ENCODE results near the gene ZNRF2.
A peak's percentile ranks its signal among the peaks of the same experiment; 100 is the strongest.
"Not testable (repeated sequence)": the region's sequence is repeated elsewhere in the genome, so short reads cannot be mapped to it uniquely, and the experiment has no call there.

Gene ZNRF2

DNA sequence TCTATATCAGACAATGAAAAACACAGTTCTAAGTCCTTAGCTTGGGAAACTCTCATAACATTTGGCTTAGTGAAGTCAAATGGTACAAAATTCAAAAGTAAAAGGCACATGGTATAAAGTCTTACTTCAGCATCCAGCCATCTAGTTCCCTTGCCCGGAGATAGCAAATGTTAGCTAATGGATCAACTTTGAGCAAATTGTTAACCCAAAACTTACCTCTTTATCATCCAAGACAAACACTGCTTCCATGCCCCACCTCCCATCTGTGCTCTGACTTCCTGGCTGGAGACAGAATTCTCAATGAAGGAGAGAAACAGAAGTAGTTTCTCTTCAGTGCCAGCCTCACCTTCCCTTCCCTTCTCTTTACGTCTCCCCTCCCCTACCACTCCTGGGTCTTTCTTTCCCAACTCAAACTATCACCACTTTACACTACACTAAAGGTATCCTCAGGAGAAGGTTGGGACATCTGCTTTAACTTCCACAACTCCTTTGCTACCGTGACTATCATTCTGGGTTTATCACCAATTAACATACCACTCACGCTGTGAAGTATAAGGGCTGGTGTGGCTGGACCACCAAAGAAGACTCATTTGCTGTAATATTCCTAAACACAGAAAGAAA is 21.2 kb upstream of the ZNRF2 start:
- DNase-seq (ENCODE audit: low read depth): no peak

DNA sequence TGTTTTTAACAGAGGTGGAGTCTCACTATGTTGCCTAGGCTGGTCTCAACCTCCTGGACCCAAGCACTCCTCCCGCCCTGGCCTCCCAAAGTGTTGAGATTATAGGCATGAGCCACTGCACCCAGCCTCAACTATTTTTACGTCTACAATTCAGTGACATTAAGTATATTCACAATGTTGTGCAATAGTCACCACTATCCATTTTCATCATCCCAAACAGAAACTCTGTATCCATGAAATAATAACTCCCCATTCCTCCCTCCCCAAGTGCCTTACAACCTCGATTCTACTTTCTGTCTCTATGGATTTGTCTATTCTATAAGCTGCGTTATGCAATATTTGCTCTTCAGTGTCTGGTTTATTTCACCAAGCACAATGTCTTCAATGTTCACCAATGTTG is 20.3 kb upstream of the ZNRF2 start:
- DNase-seq (ENCODE audit: low read depth): no peak

DNA sequence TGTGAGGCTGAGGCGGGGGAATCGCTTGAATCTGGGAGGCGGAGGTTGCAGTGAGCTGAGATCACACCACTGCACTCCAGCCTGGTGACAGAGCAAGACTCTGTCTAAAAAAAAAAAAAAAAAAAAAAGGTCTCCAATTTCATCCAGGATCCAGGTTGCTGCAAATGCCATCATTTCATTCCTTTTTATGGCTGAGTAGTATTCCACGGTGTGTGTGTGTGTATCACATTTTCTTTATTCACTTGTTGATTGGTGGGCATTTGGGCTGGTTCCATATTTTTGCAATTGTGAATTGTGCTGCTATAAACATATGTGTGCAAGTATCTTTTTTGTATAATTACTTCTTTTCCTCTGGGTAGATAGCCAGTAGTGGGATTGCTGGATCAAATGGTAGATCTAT is 19.2 kb upstream of the ZNRF2 start:
- DNase-seq (ENCODE audit: low read depth): not testable (repeated sequence)

DNA sequence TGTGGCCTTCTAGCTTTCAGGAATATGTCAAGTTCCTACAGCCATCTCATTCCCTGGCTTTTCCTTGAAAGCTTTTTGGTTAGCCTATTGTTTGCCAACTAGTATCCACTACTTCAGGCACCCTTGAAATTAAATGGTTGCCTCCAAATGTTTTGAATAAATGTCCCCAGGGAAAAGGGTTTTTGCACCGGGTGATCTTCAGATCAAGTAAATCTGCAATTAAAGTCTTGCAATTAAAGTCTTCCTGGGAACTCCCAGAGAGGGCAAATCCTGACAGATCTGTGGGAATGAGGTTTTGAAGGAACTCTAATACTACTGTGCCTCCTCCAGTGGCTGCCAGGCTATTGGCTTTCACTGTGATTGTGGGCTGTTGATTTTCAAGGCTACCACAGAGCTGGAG is 17.7 kb upstream of the ZNRF2 start:
- no peak for DNase-seq (ENCODE audit: low read depth)

DNA sequence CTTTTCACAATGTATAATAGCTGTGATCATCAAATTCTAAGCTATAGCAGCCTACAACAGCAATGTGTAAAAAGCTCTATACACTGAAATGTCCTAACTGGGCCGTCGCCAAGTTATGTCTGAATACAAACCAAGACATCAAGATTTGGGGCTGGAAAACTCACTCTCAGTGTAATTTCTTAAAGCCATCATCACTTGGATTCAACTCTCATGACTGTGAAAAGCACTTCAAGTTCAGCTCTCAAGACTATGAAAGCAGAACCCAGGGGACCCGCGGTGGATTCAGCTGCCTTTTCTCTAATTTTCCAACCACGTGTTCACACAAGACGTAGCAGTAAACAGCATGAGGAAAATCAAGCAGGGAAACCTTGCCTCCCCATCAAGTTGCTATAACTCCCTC is 15.8 kb upstream of the ZNRF2 start:
- no peak for DNase-seq (ENCODE audit: low read depth)

DNA sequence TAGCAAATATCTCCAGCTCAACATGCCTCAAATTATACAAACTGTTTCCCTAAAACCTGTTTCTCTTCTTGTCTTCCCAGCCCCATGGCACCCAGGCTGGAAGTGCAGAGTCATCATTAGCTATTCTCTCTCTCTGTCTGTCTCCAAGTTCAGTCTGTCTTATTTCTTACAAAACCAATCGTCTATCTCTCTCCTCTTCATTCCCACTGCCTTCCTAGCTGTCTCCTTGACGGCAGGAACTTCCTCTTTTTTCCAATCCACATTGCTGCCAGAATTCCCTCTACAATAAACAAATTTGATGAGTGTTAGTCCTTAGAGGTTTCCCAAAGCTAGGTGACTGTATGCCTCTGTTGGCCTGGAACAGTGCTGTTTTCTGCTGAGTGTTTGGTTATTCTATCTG is 14.9 kb upstream of the ZNRF2 start:
- no peak for DNase-seq (ENCODE audit: low read depth)

DNA sequence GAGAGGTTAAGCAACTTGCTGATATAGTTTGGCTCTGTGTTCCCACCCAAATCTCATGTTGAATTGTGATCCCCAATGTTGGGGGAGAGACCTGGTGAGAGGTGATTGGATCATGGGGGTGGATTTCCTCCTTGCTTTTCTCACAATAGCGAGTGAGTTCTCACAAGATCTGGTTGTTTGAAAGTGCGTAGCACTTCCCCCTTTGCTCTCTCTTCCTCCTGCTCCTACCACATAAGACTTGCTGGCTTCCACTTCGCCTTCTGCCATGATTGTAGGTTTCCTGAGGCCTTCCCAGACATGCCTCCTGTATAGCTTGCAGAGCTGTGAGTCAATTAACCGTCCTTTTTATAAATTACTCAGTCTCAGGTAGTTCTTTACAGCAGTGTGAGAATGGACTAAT is 13.5 kb upstream of the ZNRF2 start:
- no peak for DNase-seq (ENCODE audit: low read depth)

DNA sequence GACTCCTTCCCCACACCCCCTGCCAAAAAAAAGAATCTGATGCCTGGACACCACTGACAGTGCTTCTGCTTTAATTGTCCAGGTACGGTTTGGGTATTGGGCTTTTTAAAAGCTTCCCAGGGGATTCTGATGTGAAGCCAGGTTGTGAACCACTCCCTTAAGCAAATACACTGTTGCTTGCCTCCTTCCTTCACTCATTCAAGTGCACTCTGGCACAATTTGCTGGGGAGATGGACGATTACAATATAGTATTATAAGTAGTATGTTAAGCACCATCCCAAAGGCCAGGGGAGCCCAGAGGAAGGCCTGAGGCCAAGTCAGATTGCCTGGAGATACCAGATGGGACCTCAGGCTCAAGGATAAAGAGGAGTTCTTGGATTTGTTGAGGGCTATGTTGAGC is 12.3 kb upstream of the ZNRF2 start:
- DNase-seq (ENCODE audit: low read depth): no peak

DNA sequence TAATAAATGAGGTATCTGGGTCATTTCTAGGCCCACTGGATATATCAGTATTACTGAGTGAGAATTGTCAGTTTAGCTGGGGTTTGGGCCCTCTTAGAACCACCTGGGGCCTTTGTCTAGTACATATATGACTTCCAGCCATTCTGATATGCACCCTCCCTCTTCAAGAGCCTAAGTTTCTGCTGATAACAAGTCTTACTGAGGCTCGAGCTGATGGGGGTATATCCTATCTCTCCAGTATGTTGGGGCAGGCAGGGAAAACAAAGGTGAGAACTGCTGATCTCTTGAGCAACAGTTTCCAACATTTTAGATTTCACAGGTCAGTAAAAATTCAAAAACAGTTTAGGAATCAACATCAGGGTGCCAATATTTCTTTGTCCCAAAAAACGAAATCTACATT is 10.8 kb upstream of the ZNRF2 start:
- no peak for DNase-seq (ENCODE audit: low read depth)

DNA sequence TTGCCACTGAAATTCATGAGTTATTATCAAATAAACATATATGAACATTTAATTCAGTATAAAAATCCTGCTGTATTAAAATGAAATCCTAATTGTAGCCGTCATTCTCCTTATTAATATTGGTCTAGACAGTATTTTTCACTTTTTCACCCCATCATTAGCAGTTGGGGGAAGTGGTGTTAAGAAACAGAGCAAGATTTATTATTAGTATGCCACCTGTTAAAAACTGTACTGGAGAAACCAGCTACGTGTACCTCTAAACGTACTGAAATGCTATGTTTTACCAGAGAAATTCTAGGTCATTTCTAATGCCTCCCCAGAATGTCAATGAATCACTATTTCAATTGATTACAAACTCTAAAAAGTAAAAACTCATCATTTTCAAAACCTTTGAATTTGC is 9.8 kb upstream of the ZNRF2 start:
- no peak for DNase-seq (ENCODE audit: low read depth)

DNA sequence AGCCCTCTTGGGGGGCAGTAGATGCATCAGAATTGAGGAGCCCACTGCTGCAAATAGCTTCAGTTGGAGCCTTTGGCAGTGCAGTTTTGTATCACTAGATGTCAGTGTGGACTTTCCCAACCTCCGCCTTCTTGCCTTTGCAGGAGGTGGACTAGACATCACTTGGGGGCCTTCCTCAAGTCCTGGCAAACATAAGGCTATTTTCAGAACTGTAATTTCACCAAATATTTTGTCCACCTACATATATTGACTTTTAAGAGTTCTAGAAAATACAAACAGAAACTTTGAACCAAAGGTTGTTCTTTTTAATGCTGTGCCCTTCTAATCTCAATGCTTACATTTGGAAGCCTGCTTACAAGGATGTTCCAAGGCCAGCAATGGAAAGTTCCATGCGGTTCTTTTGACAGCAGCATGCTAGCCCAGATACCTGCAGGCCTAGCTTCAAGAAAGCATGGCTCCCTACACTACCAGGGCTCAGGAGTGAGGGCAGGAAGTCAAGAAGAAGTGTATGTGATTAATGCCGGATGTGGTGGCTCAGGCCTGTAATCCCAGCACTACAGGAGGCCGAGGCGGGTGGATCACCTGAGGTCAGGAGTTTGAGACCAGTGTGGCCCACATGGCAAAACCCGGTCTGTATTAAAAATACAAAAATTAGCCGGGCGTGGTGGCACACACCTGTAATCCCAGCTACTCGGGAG is 8.0 kb upstream of the ZNRF2 start:
- peak; percentile 22 for DNase-seq (ENCODE audit: low read depth)

DNA sequence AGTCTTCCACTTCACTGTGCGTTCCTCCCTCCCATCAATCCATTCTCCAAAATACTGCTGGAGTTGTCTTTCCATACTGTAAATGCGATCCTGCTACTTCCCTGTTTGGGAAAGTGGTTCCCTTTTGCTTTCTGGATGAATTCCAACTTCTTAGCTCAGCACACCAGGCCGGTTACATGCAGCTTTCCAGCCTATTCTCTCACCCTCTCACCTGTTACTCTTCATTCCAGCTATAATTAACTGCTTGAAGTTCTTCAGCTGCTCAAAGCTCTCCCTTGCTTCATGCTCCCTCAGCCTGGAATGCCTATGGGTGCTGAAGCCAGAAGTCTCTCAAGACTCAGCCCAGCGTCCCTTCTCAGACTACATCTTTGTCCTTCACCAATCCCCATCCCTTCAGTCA is 6.0 kb upstream of the ZNRF2 start:
- DNase-seq (ENCODE audit: low read depth): no peak

DNA sequence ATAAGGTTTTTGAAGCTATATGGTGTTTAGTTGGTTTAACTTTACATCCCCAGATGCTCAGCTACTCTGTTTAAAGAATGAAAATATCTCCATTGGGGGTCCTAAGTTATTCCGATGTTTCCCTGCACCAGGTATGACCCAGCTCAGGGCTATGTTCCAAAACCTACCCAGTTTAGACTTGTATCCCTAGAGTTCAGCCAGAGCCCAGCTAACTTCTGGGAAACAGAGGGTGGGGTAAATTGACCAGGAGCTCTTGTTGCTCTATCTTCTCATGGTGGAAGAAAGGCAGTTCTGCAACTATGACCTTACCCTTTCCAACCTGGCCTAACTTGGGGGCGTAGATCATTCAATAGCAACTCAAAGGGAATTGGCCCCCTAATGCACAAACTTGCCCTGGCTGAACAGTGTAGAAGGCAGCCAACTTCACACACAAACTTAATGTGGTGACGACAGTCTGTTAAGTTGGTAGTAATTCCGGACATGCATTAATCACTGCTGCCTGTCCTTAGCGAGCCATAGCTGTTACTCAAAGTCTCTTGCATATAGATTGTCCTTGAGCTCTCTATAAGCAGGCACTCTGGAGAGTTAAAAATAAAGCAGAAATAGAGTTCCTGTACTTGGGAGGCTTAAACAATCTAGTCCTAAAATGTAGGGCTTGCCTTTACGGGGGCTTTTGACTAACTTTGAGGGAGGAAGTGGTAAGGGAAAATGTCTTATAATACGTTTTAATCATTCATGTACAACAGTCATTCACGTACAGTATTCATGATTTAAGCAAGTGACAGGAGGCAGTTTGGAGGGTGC is 5.3 kb upstream of the ZNRF2 start:
- no peak for DNase-seq (ENCODE audit: low read depth)

DNA sequence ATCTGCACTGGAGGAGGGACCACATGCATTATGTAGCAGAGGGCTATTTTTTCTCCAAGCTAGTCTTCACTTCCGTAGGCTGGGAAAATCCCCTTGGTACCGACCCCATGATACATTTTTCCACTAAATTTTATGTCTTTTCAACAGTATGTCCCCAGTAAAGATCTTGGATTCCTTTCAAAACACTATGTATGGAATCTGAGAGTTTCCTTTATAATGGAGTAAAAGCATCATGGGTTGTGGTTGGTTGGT is 4.8 kb upstream of the ZNRF2 start:
- no peak for DNase-seq (ENCODE audit: low read depth)

DNA sequence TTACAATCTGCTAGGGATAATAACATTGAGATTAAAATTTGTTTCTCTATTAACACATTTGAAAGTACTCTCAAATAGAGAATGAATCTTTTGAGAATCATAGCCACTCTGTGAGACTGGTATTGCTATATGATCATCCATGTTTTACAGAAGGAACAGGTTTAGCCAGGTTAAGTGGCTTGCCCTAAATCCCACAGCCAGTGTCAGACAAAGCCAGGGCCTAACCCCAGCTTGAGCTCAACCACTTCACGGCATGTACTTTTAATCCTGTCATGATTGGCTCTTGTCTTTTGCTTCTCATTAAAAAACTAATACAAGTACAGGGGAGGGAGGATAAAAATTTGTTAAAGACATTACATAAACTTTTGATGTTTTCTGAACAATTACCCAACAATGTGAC is 3.8 kb upstream of the ZNRF2 start:
- DNase-seq (ENCODE audit: low read depth): no peak

DNA sequence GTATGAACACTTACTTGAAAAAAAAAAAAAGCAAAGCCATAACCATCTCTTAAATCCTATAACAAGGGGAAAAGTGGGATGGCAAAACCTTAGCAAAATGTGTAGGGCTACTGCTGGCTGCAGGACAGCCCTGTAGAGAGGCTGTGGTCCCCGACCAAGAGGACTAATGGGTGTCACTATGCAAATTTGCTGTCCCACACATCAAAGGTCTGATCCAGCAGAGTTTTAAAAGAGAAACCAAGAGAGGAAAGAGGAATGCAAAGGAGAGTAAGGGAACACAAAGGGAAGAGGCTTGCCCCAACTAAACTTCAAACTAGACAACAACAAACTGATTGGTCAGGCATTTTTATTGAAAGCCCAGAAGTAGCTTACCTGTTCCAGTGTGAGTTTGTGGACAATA is 3.1 kb upstream of the ZNRF2 start:
- DNase-seq (ENCODE audit: low read depth): no peak

DNA sequence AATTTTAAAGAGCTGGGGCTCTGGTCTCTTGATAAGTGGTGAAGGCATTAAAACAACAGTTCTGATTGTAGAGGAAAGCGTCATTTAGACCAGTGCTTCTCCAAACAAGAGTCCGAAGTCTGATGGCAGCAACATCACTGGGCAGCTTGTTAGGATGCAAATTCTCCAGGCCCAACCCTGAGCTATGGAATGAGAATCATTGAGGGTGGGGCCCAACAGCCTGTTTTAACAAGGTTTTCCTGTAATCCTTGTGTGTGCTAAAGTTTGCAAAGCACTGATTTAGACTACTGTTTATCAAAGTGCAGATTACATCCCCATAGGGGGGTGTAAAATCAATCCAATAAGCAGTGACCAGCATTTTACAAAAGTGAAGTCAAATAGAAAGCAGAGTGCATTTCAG is 2.6 kb upstream of the ZNRF2 start:
- no peak for DNase-seq (ENCODE audit: low read depth)

DNA sequence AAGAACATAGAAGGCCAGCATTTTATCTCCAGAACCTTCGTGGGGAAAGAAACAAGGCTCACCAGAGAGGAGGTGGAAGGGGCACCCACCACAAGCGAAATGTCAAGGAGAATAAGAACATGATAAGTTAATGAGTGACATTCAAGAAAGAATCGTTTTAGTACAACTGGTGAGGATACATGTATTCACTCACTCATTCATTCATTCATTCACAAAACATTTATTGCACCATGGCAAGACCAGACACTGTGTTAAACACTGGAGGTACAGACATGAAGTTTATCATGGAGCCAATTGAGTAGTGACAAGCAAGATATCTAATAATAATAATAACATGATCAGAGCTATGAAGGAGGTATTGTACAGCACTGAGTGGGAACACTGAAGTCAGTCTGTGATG is 1.7 kb upstream of the ZNRF2 start:
- no peak for DNase-seq (ENCODE audit: low read depth)

DNA sequence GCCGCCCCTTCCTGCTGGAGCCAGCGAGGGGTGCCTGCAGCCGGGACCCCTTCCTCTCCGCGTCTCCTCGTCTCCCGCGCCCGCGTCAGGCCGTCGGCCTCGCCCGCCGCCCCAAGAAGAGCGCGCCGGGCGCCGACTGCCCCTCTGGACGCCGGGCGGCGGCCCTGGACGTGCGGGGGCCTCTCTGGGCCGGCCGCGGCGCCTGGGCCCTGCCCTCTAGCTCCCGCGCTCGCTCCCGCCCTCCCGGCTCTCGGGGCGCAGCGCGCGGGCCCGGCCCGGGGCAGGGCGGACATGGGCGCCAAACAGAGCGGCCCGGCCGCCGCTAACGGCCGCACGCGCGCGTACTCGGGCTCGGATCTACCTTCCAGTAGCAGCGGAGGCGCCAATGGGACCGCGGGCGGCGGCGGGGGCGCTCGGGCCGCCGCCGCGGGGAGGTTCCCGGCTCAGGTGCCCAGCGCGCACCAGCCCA is 704 bp downstream of the ZNRF2 start:
- DNase-seq (ENCODE audit: low read depth): no peak

DNA sequence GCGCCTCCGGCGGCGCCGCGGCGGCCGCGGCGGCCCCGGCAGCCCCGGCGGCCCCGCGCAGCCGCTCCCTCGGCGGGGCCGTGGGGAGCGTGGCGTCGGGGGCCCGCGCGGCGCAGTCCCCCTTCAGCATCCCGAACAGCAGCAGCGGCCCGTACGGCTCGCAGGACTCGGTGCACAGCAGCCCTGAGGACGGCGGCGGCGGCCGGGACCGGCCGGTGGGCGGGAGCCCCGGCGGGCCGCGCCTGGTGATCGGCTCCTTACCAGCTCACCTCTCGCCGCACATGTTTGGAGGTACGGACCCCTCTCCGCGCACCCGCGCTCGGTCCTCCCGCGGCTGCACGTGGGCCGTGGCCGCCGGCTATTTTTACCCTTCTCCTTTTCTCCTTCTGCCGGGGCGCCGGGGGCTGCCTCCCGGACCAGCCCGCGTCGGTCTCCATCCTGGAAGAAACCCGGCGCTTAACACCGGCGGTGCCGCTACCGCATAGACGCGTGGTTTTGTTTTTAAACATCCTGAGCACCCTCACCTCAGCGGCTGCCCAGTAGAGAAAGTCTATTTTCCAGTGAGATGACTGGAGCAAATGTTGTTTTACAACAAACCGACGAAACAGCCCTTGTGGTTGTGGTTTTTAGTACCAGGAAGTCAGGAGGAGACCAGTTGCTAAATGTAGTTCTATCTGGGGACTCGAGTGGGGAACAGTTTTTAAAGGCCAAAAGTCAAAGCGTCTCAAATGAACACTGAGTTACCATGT is 1.3 kb downstream of the ZNRF2 start:
- peak; percentile 17 for DNase-seq (ENCODE audit: low read depth)

DNA sequence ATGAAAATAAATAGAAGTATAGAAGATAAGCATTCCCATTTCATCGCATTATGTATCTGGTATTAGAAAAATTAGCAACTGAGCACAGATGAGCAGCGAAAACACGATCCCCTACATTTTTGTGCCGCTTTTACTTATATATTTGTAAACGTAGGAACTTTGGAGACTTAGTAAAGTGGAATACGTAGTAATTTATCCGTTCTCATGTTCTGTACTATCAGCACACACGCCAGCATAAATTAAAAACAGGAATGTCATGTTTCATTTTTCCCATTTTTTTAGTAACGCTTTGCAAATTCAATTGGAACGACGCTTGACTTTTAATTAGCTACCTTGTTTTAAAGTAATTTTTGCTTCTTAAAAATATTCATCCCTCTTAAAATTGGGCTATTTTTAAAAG is 2.4 kb downstream of the ZNRF2 start:
- DNase-seq (ENCODE audit: low read depth): no peak

DNA sequence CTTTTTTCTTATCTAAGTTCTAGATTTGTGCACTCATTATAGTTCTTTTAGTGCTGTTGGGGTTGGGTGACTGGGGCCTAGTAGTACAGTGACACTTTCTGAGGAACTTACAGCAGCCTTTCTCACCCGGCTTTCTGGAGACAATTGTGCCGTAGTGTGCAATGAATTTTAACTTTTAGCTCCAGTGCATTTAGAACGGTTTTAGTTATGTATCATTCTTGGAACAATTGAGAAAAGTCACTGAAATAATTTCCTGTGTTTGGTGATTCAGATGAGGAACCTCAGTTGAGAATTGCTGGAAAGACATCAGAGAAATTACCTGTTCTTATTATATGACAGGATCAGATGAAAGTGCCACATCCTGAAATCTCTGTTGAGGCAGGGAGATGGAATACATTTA is 3.2 kb downstream of the ZNRF2 start:
- DNase-seq (ENCODE audit: low read depth): not testable (repeated sequence)

DNA sequence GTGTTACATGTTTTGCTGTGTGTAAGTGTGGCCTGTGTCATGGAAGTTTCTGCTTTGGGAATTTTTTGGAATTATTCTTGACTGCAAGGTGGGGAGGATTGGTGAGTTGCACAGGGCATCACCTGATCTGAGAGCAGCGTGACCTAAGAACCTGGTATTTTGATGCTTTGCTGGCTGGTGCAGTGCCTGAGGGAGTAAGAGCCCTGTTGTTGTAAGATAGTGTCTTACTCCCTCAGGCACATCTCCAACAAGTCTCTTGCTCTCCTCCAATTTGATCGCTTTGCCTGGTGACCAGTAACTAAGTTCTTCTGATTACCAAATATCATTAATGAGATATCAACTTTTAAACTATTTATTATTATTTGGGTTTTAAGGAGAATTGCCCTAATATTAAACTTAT is 5.2 kb downstream of the ZNRF2 start:
- not testable (repeated sequence) for DNase-seq (ENCODE audit: low read depth)

All from stimulated activated CD8-positive, alpha-beta memory T cell treated with anti-CD3 and anti-CD28 coated beads, Interleukin-15, amount 100 ng/mL, for 1 hour (primary cell).